Aorta (tissue), 5 donors: ENCODE results near the gene QPCT. TPM values are rescaled to one million over a fixed set of nuclear protein-coding genes. Genes with fewer than 3 reads are reported as not detected.

ENCODE experiments used
- ATAC-seq: fragments of 200-7000 bp; cut with Tn5 transposase; one replicate; pipeline ENCODE4 v1.9.1; 2022; ENCODE audit warnings: moderate library complexity; ENCODE audit not compliant: low FRiP score
- DNase-seq, 2 donors: peaks; one replicate each; pipeline ENCODE4 v3.0.0-alpha.2; 2020
- H3K27ac ChIP-seq, 2 donors: one replicate each; pipeline ENCODE4 v1.5.1; 2013; ENCODE audit warnings: low read length in 2 of 2, mild to moderate bottlenecking in 2 of 2, moderate library complexity in 2 of 2, control low read depth in 1 of 2, inconsistent platforms in 1 of 2, low read depth in 1 of 2
- H3K27me3 ChIP-seq, 2 donors: one replicate each; pipeline ENCODE4 v1.6.1; 2013; ENCODE audit warnings: control low read depth in 1 of 2, low read length in 1 of 2, mild to moderate bottlenecking in 1 of 2, moderate library complexity in 1 of 2; ENCODE audit not compliant: insufficient read depth in 2 of 2, control insufficient read depth in 1 of 2
- H3K36me3 ChIP-seq, 2 donors: one replicate each; pipeline ENCODE4 v1.6.1; 2013; ENCODE audit warnings: control low read depth in 1 of 2, low read length in 1 of 2, mild to moderate bottlenecking in 1 of 2; ENCODE audit not compliant: insufficient read depth in 2 of 2, control insufficient read depth in 1 of 2
- H3K4me1 ChIP-seq, 2 donors: one replicate each; pipeline ENCODE4 v1.6.1; 2013; ENCODE audit warnings: low read length in 2 of 2, control low read depth in 1 of 2, mild to moderate bottlenecking in 1 of 2, moderate library complexity in 1 of 2; ENCODE audit not compliant: insufficient read depth in 2 of 2, control insufficient read depth in 1 of 2
- H3K4me3 ChIP-seq, 2 donors: one replicate each; pipeline ENCODE4 v1.5.1; 2013; ENCODE audit warnings: low read length in 2 of 2, control low read depth in 1 of 2, mild to moderate bottlenecking in 1 of 2
- H3K9me3 ChIP-seq: one replicate; pipeline ENCODE4 v1.6.1; 2013; ENCODE audit warnings: mild to moderate bottlenecking, low read length; ENCODE audit not compliant: control insufficient read depth
- WGBS, 2 donors: extraction: QIAGEN DNeasy Blood & Tissue Kit; methylation state at CpG; one replicate each; pipeline ENCODE4 v1.1.7; 2013; 5-methylcytosine and 5-hydroxymethylcytosine counted together
- intact Hi-C, 2 donors: fragments of 100-400 bp; cut with DNase I; formaldehyde crosslinking; loops; one replicate each; pipeline versions ENCODE4 v1.14.2 to v1.15.0; 2022
- polyA plus RNA-seq, 2 donors: library from polyadenylated mRNA; stranded (reverse); fragments of 200-250 nt; gene quantifications; one replicate each; pipeline ENCODE4 v1.2.3, GENCODE V29; 2013
- total RNA-seq, 2 donors: library from RNA; stranded (reverse); fragmentation: NEBNext Ultra II Directional; extraction: Animal tissue kit (Norgen Biotek cat#: 25700); gene quantifications; one replicate each; pipeline ENCODE4 v1.2.1, GENCODE V29; 2021
- donor health status: healthy with polysubstance abuse.
- donor health status: Bipolar disorder and iron deficiency.
- donor health status: DM: no; HTN: no; CAD: no.
- donor health status: DM: no; HTN: no; CAD: no.
- donor health status: DM: yes; HTN: yes; CAD: no.

Gene QPCT
- total and polyA plus RNA-seq, 4 donors: 1.9 to 5.5 (median 3.9) TPM

DNA sequence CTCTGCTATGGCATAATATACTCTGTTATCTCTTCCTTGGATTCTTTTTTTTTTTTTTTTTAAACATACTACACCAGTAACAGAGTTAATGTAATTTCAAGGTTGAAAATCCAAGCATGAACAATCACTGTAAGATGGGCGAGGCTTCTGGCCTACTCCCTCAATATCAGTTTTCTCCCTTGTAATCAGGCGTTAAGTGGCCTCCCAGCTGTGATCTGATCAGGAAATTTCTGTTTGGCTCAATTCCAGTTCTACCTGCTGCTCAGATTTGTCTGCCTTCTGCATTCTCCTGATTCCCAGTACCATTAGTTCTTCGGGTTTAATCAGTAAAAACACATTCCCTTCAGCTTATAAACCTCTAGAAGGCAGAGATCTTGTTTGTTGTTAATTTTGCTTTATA, 38.4 kb upstream of the QPCT start:
- Histone ChIP-seq H3K9me3 (no peaks in the 10 kb centered on the region), H3K27ac (no peak overlapping the region), H3K4me1 (peaks cover 4 to 7% of the 10 kb centered on the region in 2 donors), H3K27me3 (no peaks in the 10 kb centered on the region), H3K36me3 (no peaks in the 10 kb centered on the region), H3K4me3 (no peak overlapping the region)
- WGBS, 2 donors: 85 to 89% methylated on average over 3 of the region's 3 CpGs
- DNase-seq (no peak), ATAC-seq (no peak)
- intact Hi-C loops: no loop called here

DNA sequence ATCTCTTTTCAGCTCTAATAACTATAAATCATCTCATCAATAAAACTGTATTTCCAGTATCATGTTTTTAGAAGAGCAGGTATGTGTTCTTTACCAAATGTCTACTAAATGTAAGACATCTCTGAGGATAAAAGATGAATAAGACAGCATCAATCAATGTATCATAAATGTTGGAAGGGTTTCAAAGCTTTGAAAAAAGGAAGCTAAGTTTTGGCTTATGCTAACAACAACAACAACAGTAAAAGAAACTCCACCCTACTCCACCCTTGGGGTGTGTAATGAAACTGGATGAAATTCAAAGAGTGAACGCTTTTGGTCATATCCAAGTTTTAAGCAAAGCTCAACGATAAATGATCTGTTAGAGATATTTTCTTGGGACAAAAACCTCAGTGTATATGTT, 36.9 kb upstream of the QPCT start:
- WGBS, 2 donors: 91 to 92% methylated on average over 2 of the region's 2 CpGs
- Histone ChIP-seq H3K36me3 (no peaks in the 10 kb centered on the region), H3K27ac (no peak overlapping the region), H3K27me3 (no peaks in the 10 kb centered on the region), H3K4me1 (peaks cover 4 to 9% of the 10 kb centered on the region in 2 donors), H3K9me3 (no peaks in the 10 kb centered on the region), H3K4me3 (no peak overlapping the region)
- DNase-seq: no peak
- intact Hi-C loops: no loop called here
- no peak for ATAC-seq

- no peak for ATAC-seq
- Histone ChIP-seq H3K27me3 (no peaks in the 10 kb centered on the region), H3K36me3 (no peaks in the 10 kb centered on the region), H3K4me3 (no peak overlapping the region), H3K9me3 (no peaks in the 10 kb centered on the region), H3K4me1 (peaks cover 1 to 11% of the 10 kb centered on the region in 2 donors), H3K27ac (no peak overlapping the region)
- no peak for DNase-seq
- intact Hi-C loops: no loop called here
- WGBS, 2 donors: 81 to 83% methylated on average over 3 of the region's 3 CpGs
Observed at GRCh38 chr2:37315364-37315763, 29.1 kb upstream of the QPCT start.

DNA sequence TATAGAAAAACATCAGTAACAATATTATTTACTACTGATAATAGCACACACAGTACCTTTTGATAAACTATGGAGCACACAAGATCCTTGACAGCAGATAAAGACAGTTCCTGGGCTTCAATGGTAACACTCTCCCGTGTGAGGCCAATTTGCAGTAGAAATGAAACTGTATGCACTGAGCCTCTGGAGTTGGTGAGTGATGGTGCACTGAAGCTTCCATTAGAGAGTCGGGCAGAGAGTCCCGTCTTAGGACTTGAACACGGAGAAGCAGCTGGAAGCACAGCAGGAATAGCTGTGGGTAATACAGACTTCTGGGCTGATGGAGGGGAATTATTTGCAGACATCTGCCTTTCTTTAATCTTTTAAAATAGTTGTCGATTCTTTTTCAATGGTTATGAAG, 28.2 kb upstream of the QPCT start:
- Histone ChIP-seq H3K36me3 (no peaks in the 10 kb centered on the region), H3K9me3 (no peaks in the 10 kb centered on the region), H3K4me3 (no peak overlapping the region), H3K27me3 (no peaks in the 10 kb centered on the region), H3K27ac (no peak overlapping the region), H3K4me1 (peaks cover 1 to 8% of the 10 kb centered on the region in 2 donors)
- DNase-seq (no peak), ATAC-seq (no peak)
- intact Hi-C loops: no loop called here
- 91 to 93% methylated on average over 5 of the region's 5 CpGs for WGBS, 2 donors

DNA sequence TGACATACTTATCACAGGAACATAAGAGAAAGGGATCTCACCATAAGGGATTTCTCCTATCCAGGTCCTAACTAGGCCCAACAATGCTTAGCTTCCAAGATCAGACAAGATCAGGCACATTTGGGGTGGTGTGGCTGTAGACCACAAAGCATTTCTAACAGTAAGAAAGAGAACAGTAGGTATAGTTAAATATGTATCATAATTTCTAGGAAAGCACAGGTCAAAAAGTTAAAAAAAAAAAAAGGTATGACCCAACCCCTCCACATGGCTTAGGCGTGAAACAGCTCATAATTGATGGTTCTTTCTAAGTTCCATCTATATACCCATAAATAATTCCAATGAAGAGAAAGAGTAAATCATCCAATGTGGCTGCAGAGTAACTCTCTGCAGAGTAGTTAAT, 26.7 kb upstream of the QPCT start:
- Histone ChIP-seq H3K27me3 (no peaks in the 10 kb centered on the region), H3K4me3 (no peak overlapping the region), H3K27ac (no peak overlapping the region), H3K36me3 (no peaks in the 10 kb centered on the region), H3K4me1 (peaks cover 0 to 5% of the 10 kb centered on the region in 2 donors), H3K9me3 (no peaks in the 10 kb centered on the region)
- DNase-seq (no peak), ATAC-seq (no peak)
- intact Hi-C loops: no loop called here
- WGBS, 2 donors: 97 to 99% methylated on average over 1 of the region's 1 CpG

- Histone ChIP-seq H3K36me3 (no peaks in the 10 kb centered on the region), H3K4me3 (no peak overlapping the region), H3K27ac (no peak overlapping the region), H3K27me3 (no peaks in the 10 kb centered on the region), H3K9me3 (no peaks in the 10 kb centered on the region), H3K4me1 (peaks cover 0 to 2% of the 10 kb centered on the region in 2 donors)
- no peak for ATAC-seq
- WGBS, 2 donors: 18 to 28% methylated on average over 5 of the region's 5 CpGs
- intact Hi-C loops: no loop called here
- DNase-seq: no peak
Observed at GRCh38 chr2:37318401-37318800, 26.0 kb upstream of the QPCT start.

DNA sequence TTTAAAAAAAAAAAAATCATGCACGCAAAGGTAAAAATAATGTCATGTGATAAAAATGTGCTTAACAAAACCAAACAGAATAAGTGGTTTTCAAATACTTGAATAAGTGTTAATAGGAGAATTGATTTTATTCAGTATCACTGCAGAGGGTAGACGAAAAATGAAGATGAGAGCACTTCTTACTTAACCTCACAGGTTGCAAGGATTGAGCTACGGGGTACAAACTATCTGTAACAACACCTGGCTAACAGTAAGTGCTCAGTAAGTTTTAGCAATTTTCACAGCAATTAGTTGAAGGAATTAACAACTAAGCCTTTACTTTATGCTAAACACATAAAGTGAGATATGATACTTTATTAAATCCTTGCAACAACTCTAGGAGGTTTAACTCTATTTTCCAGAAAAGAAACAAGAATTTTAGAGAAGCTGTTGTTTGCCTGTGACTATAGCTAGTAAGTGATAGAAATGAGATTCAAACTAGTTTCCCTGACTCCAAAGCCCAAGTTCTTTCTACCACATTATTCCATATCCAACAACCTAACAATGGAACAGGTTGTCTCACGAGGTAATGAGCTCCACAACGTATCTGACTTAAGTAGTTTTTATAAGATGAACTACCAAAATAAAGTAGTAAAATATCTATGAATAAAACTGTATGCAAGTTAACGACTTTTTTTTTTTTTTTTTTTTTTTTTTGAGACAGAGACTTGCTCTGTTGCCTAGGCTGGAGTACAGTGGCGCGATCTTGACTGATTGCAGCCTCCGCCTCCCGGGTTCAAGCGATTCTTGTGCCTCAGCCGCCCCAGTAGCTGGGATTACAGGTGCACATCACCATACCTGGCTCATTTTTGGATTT, 24.4 kb upstream of the QPCT start:
- peaks cover 0 to 2% of the 10 kb centered on the region in 2 donors for H3K4me1 ChIP-seq

DNA sequence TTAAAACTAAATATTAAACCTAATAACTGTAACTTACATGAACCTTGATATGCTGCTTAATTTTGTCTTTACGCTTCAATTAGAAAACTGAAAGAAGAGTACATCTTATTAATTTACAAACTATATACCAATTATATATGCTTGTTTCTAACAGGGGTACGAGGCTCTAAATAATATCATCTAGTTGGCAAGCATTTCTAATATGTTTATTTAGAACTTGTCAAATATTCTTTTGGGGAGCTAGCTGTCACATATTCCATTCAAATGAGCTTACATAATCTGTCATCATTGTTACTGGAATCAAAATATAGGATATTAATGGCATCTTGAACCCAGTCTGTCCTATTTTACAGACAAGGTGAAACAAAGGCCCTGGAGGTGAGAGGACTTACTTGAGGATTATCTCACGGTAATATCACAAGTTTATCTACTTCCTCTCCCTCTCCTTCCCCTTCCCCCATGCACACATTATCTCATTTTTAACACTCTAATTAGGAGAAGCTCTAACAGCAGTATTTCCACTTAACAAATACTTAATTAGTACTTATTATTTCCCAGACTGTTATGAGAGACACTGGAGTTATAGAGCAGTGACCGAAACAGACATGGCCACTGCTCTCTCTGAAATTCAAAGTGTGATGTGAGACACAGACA, 23.3 kb upstream of the QPCT start:
- no peak overlapping the region for H3K27ac ChIP-seq
- no peak overlapping the region for H3K4me3 ChIP-seq
- DNase-seq (no peak), ATAC-seq (no peak)
- no peaks in the 10 kb centered on the region for H3K9me3 ChIP-seq
- intact Hi-C loops: loop anchor here in 1 of 2 donors (5.0 kb wide), 1 partner anchor 89 kb away; the partner anchor contains the start of genes CEBPZ and NDUFAF7
- H3K4me1 ChIP-seq: peaks cover 0 to 2% of the 10 kb centered on the region in 2 donors
- 71 to 75% methylated on average over 4 of the region's 4 CpGs for WGBS, 2 donors
- H3K36me3 ChIP-seq: no peaks in the 10 kb centered on the region
- H3K27me3 ChIP-seq: no peaks in the 10 kb centered on the region

More for the DNA sequence above, 24.4 kb upstream of the QPCT start:
- WGBS, 2 donors: 84 to 87% methylated on average over 12 of the region's 12 CpGs
- Histone ChIP-seq H3K27me3 (no peaks in the 10 kb centered on the region), H3K36me3 (no peaks in the 10 kb centered on the region), H3K27ac (no peak overlapping the region), H3K9me3 (no peaks in the 10 kb centered on the region), H3K4me3 (no peak overlapping the region)
- DNase-seq: no peak
- intact Hi-C loops: loop anchor here in 1 of 2 donors (5.0 kb wide), 1 partner anchor 88 kb away; the partner anchor contains the start of genes CEBPZ and NDUFAF7
- ATAC-seq: no peak
